Right cardiac atrium (tissue), 5 donors: ENCODE measurements around the gene ZNF488. TPM values are rescaled to one million over a fixed set of nuclear protein-coding genes. Genes with fewer than 3 reads are reported as not detected.
A peak's percentile ranks its signal among the peaks of the same experiment; 100 is the strongest.

Experiments used
- ATAC-seq, 2 donors: fragments of 200-7000 bp; cut with Tn5 transposase; one replicate each; pipeline versions ENCODE4 v1.8.0 to v1.9.1; 2020; ENCODE audit warnings: moderate library complexity in 2 of 2, mild to moderate bottlenecking in 1 of 2
- DNase-seq, 3 donors: peaks; one replicate each; pipeline ENCODE4 v3.0.0-alpha.2; 2020
- H3K27ac ChIP-seq: one replicate; pipeline ENCODE4 v1.5.1; 2013; ENCODE audit warnings: mild to moderate bottlenecking, low read length, control low read depth, moderate library complexity
- H3K27me3 ChIP-seq: one replicate; pipeline ENCODE4 v1.6.1; 2013; ENCODE audit not compliant: control insufficient read depth, insufficient read depth
- H3K4me1 ChIP-seq: one replicate; pipeline ENCODE4 v1.6.1; 2013; ENCODE audit warnings: low read length; ENCODE audit not compliant: control insufficient read depth, insufficient read depth
- H3K4me3 ChIP-seq: one replicate; pipeline ENCODE4 v1.5.1; 2013; ENCODE audit warnings: low read length, control low read depth
- H3K9me3 ChIP-seq: one replicate; pipeline ENCODE4 v1.6.1; 2013; ENCODE audit warnings: low read length; ENCODE audit not compliant: control insufficient read depth
- WGBS: extraction: QIAGEN DNeasy Blood & Tissue Kit; methylation state at CpG from one replicate; pipeline ENCODE4 v1.1.7; 2013; 5-methylcytosine and 5-hydroxymethylcytosine counted together
- intact Hi-C, 4 donors: fragments of 100-400 bp; cut with DNase I; formaldehyde crosslinking; loops; one replicate each; pipeline versions ENCODE4 v1.11.0 to v1.14.0; 2022 to 2023
- polyA plus RNA-seq: library from polyadenylated mRNA; stranded (reverse); fragments of 200-250 nt; gene quantifications from one replicate; pipeline ENCODE4 v1.2.3, GENCODE V29; 2013
- total RNA-seq, 4 donors: library from RNA; stranded (reverse); fragmentation: NEBNext Ultra II Directional; extraction: Animal tissue kit (Norgen Biotek cat#: 25700); gene quantifications; one replicate each; pipeline ENCODE4 v1.2.1, GENCODE V29; 2021
- donor health status: healthy with polysubstance abuse.
- donor health status: DM: no; HTN: yes; CAD: no.
- donor health status: DM: no; HTN: no; CAD: no.
- donor health status: DM: no; HTN: yes; CAD: no; lungs with severe emphysema.
- donor health status: DM: yes; HTN: yes; CAD: no.

ZNF488 gene
- total and polyA plus RNA-seq, 5 donors, result 0.02 TPM; not detected in 4

- DNase-seq (no peak), ATAC-seq (no peak)
- Histone ChIP-seq H3K4me1 (no peaks in the 10 kb centered on the region), H3K27me3 (no peaks in the 10 kb centered on the region), H3K27ac (no peak overlapping the region), H3K9me3 (no peaks in the 10 kb centered on the region), H3K4me3 (no peak overlapping the region)
- intact Hi-C loops, result loop anchor here in 1 of 4 donors (5.0 kb wide), 1 partner anchor 1099 kb away; no protein-coding TSS in a partner anchor
- 74% methylated on average over 9 of the region's 9 CpGs for WGBS
Measured at GRCh38 chr10:47381427-47382379, 2.4 kb downstream of the ZNF488 start.

GRCh38 chr10:47381103-47381395 is 3.0 kb downstream of the ZNF488 start:
- Histone ChIP-seq H3K9me3 (no peaks in the 10 kb centered on the region), H3K4me1 (no peaks in the 10 kb centered on the region), H3K27me3 (no peaks in the 10 kb centered on the region), H3K27ac (no peak overlapping the region), H3K4me3 (no peak overlapping the region)
- WGBS, result 81% methylated on average over 1 of the region's 1 CpG
- DNase-seq (no peak), ATAC-seq (no peak)
- intact Hi-C loops, result loop anchor here in 1 of 4 donors (5.0 kb wide), 1 partner anchor 1099 kb away; no protein-coding TSS in a partner anchor

DNA sequence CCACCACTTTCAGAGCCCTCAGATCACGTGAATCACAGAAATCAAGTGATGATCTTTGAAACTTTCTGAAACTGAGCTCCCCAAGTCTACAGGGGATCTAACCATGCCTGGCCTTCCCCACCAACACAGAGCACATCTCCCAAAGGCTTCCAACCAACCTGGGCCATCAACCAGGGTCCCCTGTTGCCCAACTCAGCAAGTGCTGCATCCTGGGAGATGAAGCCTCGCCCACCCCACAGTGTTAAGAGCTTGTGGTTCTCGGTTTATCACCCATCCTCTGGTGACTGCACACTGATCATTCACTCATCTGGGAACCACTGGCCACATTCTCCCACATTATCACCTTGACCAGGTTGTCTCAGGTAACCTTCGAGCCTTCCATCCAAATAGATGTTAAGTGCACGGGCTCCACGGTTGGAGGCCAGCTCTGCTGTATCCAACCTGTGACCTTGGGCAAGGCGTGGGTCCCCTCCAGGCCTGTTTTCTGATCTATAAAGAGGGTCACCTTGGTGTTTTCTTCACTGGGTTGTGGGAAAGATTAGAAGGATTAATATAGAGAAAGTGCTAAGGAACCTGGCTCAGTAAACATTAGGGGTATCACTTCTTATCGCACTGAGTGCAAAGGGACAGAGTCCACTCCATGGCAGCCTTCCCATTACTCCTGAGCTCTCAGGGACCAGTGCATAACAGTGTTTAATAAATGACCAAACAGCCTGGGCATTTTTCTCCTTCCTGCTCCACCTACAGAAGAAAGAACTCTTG is 3.6 kb downstream of the ZNF488 start:
- Histone ChIP-seq H3K9me3 (no peaks in the 10 kb centered on the region), H3K27ac (no peak overlapping the region), H3K4me3 (no peak overlapping the region), H3K4me1 (no peaks in the 10 kb centered on the region), H3K27me3 (no peaks in the 10 kb centered on the region)
- DNase-seq, result no peak
- WGBS, result 84% methylated on average over 8 of the region's 8 CpGs
- intact Hi-C loops, result loop anchor here in 1 of 4 donors (5.0 kb wide), 1 partner anchor 1098 kb away; no protein-coding TSS in a partner anchor
- ATAC-seq, result no peak

GRCh38 chr10:47379901-47380300 is 4.2 kb downstream of the ZNF488 start:
- no peaks in the 10 kb centered on the region for H3K9me3 ChIP-seq
- no peak overlapping the region for H3K4me3 ChIP-seq
- intact Hi-C loops, result loop anchor here in 1 of 4 donors (5.0 kb wide), 1 partner anchor 1098 kb away; no protein-coding TSS in a partner anchor
- no peaks in the 10 kb centered on the region for H3K27me3 ChIP-seq
- DNase-seq (no peak), ATAC-seq (no peak)
- no peaks in the 10 kb centered on the region for H3K4me1 ChIP-seq
- 66% methylated on average over 11 of the region's 11 CpGs for WGBS
- H3K27ac ChIP-seq, result no peak overlapping the region

- ATAC-seq, result no peak
- Histone ChIP-seq H3K27ac (no peak overlapping the region), H3K9me3 (no peaks in the 10 kb centered on the region), H3K4me3 (no peak overlapping the region), H3K4me1 (no peaks in the 10 kb centered on the region), H3K27me3 (no peaks in the 10 kb centered on the region)
- WGBS, result 77% methylated on average over 7 of the region's 7 CpGs
- intact Hi-C loops, result no loop called here
- no peak for DNase-seq
Measured at GRCh38 chr10:47379445-47379785, 4.7 kb downstream of the ZNF488 start.

GRCh38 chr10:47378606-47379444 is 5.3 kb downstream of the ZNF488 start:
- DNase-seq (no peak), ATAC-seq (no peak)
- Histone ChIP-seq H3K4me3 (no peak overlapping the region), H3K27me3 (no peaks in the 10 kb centered on the region), H3K27ac (no peak overlapping the region), H3K4me1 (no peaks in the 10 kb centered on the region), H3K9me3 (no peaks in the 10 kb centered on the region)
- intact Hi-C loops, result no loop called here
- WGBS, result 83% methylated on average over 15 of the region's 15 CpGs

DNA sequence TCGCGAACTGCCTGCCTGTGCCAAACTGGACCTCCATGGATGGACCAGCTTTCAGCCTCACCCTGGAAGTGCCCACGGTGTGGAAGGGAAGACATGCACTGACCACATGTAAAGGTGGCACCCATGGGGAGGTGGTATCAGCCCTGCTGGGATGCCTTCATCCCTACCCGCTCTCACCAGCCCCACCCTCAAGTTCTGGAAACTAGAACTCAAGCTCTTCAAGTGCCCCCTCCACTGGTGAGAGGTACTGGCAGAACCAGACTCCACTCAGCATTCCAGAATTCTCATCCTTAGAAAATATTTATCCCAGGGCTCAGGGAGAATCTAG is 5.9 kb downstream of the ZNF488 start:
- intact Hi-C loops, result no loop called here
- no peaks in the 10 kb centered on the region for H3K9me3 ChIP-seq
- no peak for ATAC-seq
- no peak for DNase-seq
- H3K27me3 ChIP-seq, result no peaks in the 10 kb centered on the region
- H3K27ac ChIP-seq, result no peak overlapping the region
- no peaks in the 10 kb centered on the region for H3K4me1 ChIP-seq
- no peak overlapping the region for H3K4me3 ChIP-seq
- 89% methylated on average over 4 of the region's 4 CpGs for WGBS

- H3K4me1 ChIP-seq, result no peaks in the 10 kb centered on the region
- no peaks in the 10 kb centered on the region for H3K9me3 ChIP-seq
- intact Hi-C loops, result no loop called here
- no peak overlapping the region for H3K4me3 ChIP-seq
- no peak overlapping the region for H3K27ac ChIP-seq
- no peak for DNase-seq
- no peaks in the 10 kb centered on the region for H3K27me3 ChIP-seq
- WGBS, result 74% methylated on average over 10 of the region's 10 CpGs
- ATAC-seq, result no peak
Measured at GRCh38 chr10:47376522-47377220, 7.4 kb downstream of the ZNF488 start.

DNA sequence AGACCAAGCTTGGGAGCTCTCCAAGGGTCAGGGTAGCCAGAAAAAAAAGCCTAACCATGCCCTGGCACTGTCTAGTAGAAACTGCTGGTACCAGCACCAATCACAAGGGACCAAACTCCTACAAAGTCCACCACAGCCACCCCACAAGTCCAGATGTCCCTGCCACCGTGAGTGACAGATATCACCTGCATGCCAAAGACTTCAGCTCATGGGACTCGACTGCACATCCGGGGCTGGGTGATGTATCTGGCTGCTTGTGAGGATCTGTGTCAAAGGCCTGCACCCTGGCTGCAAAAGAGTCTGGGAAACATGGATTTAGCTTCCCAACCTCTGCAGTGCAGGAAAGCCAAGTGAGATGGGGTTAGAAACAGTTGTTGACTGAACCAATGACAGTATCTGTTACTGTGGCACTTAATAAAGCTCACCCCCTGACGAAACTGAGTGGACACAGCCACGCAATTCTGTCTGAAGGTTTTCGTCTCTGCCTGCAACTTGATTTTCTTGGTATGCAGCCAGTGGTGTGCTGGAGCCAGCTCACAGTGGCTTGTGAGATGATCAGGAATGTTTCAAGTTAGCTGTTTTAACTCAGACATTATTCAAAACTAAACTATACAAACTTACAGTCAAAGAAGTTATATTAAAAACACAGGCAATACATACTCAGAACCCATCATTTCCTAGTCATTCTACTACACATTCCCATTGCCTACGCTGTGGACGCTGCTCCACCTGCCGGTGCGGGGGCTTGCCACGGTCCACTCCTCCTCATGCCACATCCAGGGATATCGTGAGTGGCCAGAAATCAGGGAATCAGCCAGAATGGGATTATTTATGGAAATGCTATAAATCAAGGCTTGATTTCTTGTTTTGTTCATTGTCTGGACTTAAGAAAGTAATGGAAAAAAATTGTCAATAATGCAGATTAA is 9.2 kb downstream of the ZNF488 start:
- intact Hi-C loops, result no loop called here
- Histone ChIP-seq H3K4me1 (no peaks in the 10 kb centered on the region), H3K27me3 (no peaks in the 10 kb centered on the region), H3K9me3 (no peaks in the 10 kb centered on the region), H3K27ac (no peak overlapping the region), H3K4me3 (no peak overlapping the region)
- DNase-seq (no peak), ATAC-seq (no peak)
- WGBS, result 54% methylated on average over 12 of the region's 12 CpGs

DNA sequence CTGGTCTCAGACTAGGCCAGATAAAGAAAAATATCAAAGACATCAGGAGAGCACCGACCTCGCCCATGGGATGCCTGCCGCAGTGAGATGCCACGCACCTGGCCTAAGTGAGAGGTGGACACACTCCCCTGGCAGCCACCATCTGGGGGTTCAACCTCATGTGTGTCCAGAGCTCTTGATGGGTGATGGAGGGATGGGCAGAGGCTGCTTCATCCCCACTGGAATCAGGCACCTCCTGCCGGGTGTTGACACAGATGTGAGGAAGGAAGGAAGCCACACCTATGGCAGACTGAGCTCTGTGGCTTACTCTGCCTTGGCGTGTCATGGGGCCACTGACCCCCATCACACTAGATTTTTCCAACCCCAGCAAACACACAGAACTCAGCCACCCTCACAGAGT is 11.4 kb downstream of the ZNF488 start:
- no peak overlapping the region for H3K4me3 ChIP-seq

More for the DNA sequence above, 11.4 kb downstream of the ZNF488 start:
- Histone ChIP-seq H3K27me3 (no peaks in the 10 kb centered on the region), H3K27ac (no peak overlapping the region), H3K4me1 (no peaks in the 10 kb centered on the region), H3K9me3 (no peaks in the 10 kb centered on the region)
- intact Hi-C loops, result no loop called here
- 74% methylated on average over 6 of the region's 6 CpGs for WGBS
- ATAC-seq (peak in 1 of 2 donors; percentile 12), DNase-seq (no peak)
